ENCODE results near the gene CFP. TPM values are rescaled to one million over a fixed set of nuclear protein-coding genes. Genes with fewer than 3 reads are reported as not detected.

CFP gene
- total RNA-seq, 1 donor from 2014 or later = 1.1 TPM

DNA sequence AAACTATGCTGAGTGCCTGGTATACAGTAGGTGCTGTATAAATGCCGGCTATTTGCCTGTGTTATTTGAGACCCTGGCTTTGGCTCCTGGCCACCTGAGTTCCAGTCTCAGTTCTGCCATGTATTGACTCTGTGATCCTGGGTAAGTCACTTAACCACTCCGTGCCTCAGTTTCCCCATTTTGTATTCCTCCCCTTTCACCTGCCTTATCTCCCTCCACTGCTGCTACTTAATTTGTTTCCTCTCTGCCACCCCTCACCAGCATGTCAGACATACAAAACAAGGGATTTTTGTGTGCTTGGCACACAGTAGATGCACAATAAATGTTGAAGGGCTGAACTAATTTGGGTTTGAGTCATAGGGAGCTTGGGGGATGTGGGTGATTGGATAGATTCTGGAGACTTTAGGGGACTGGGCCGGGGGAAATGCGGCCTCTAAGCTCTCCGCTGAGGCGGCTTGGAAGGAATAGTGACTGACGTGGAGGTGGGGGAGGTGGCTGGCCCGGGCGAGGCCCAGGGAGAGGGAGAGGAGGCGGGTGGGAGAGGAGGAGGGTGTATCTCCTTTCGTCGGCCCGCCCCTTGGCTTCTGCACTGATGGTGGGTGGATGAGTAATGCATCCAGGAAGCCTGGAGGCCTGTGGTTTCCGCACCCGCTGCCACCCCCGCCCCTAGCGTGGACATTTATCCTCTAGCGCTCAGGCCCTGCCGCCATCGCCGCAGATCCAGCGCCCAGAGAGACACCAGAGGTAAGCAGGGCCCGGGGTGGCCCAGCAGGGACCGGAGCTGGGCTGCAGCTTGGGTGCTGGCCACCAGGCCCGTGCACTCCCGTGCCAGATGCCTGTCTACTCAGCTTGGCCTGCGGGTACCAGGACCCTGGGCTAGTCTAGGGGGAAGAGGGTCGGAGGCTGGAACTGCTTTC, 47.7 kb downstream of the CFP start, which contains the start of gene TIMP1:
Gene TIMP1, plus strand, starts transcription at position 706 of the 917 bp plus-strand sequence. CDS start 980 bp downstream, outside the sequence.
- peak; percentile 96 for FAIRE-seq
- peak; percentile 88 for DNase-seq (ENCODE audit: low read depth)
- H3K9me3 Mint-ChIP-seq (ENCODE audit: unreplicated experiment) = no peaks in the 10 kb centered on the region

GRCh38 chrX:47579537-47579936, 50.2 kb downstream of the CFP start:
- FAIRE-seq (peak; percentile 91), DNase-seq (ENCODE audit: low read depth) (peak; percentile 66)
- Histone ChIP-seq H4K20me1 (ENCODE audit: insufficient read depth, low read length) (peaks cover 15% of the 10 kb centered on the region), H3K4me3 (ENCODE audit: insufficient read depth, low read depth, low read length) (no peak overlapping the region), H3K9me3 (ENCODE audit: insufficient read depth, low read depth, low read length) (no peaks in the 10 kb centered on the region), H3K79me2 (ENCODE audit: insufficient read depth, low read length) (peaks cover 24% of the 10 kb centered on the region), H3K27ac (ENCODE audit: low read depth, low read length) (peak overlapping the region; percentile 25), H3K4me1 (ENCODE audit: insufficient read depth, low read length) (peaks cover 26% of the 10 kb centered on the region), H3K27me3 (ENCODE audit: insufficient read depth, low read length) (no peaks in the 10 kb centered on the region), H3K9ac (ENCODE audit: low read length) (peak overlapping the region; percentile 27), H2AFZ (ENCODE audit: low read depth, low read length) (no peak overlapping the region), H3K4me2 (ENCODE audit: low read length) (peak overlapping the region; percentile 65), H3K36me3 (ENCODE audit: insufficient read depth, low read length) (no peaks in the 10 kb centered on the region)
- TF ChIP-seq EZH2 (IDR thresholded peaks at IDR 0.05; ENCODE audit: insufficient read depth, low read length) = no peak
- TF ChIP-seq, protein P1, sequence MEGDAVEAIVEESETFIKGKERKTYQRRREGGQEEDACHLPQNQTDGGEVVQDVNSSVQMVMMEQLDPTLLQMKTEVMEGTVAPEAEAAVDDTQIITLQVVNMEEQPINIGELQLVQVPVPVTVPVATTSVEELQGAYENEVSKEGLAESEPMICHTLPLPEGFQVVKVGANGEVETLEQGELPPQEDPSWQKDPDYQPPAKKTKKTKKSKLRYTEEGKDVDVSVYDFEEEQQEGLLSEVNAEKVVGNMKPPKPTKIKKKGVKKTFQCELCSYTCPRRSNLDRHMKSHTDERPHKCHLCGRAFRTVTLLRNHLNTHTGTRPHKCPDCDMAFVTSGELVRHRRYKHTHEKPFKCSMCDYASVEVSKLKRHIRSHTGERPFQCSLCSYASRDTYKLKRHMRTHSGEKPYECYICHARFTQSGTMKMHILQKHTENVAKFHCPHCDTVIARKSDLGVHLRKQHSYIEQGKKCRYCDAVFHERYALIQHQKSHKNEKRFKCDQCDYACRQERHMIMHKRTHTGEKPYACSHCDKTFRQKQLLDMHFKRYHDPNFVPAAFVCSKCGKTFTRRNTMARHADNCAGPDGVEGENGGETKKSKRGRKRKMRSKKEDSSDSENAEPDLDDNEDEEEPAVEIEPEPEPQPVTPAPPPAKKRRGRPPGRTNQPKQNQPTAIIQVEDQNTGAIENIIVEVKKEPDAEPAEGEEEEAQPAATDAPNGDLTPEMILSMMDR (IDR thresholded peaks at IDR 0.05; ENCODE audit: insufficient read depth, low read depth, low read length) = no peak
- no peak overlapping the region for H3K4me3 Mint-ChIP-seq (ENCODE audit: unreplicated experiment)
- no peaks in the 10 kb centered on the region for H3K9me3 Mint-ChIP-seq (ENCODE audit: unreplicated experiment)
- H3K27me3 Mint-ChIP-seq (ENCODE audit: low read depth, unreplicated experiment) = no peaks in the 10 kb centered on the region
- no peak overlapping the region for H3K27ac Mint-ChIP-seq (ENCODE audit: unreplicated experiment)
- H3K4me1 Mint-ChIP-seq (ENCODE audit: low read depth, unreplicated experiment) = peaks cover 24% of the 10 kb centered on the region
- no peaks in the 10 kb centered on the region for H3K36me3 Mint-ChIP-seq (ENCODE audit: low read depth, unreplicated experiment)

More for the DNA sequence above, 47.7 kb downstream of the CFP start, which contains the start of gene TIMP1:
- H3K36me3 ChIP-seq (ENCODE audit: insufficient read depth, low read length) = no peaks in the 10 kb centered on the region
- TF ChIP-seq EZH2 (IDR thresholded peaks at IDR 0.05; ENCODE audit: insufficient read depth, low read length) = no peak
- TF ChIP-seq, protein P1 (IDR thresholded peaks at IDR 0.05; ENCODE audit: insufficient read depth, low read depth, low read length) = no peak
- H3K9ac ChIP-seq (ENCODE audit: low read length) = peak within 1 kb of the TSS; percentile 92
- H3K36me3 Mint-ChIP-seq (ENCODE audit: low read depth, unreplicated experiment) = no peaks in the 10 kb centered on the region
- peak within 1 kb of the TSS; percentile 76 for H3K27ac ChIP-seq (ENCODE audit: low read depth, low read length)
- peak within 1 kb of the TSS; percentile 82 for H3K4me3 ChIP-seq (ENCODE audit: insufficient read depth, low read depth, low read length)
- H3K27ac Mint-ChIP-seq (ENCODE audit: unreplicated experiment) = peak within 1 kb of the TSS; percentile 85
- H3K79me2 ChIP-seq (ENCODE audit: insufficient read depth, low read length) = peaks cover 29% of the 10 kb centered on the region
- H3K27me3 ChIP-seq (ENCODE audit: insufficient read depth, low read length) = no peaks in the 10 kb centered on the region
- peaks cover 37% of the 10 kb centered on the region for H4K20me1 ChIP-seq (ENCODE audit: insufficient read depth, low read length)
- H3K27me3 Mint-ChIP-seq (ENCODE audit: low read depth, unreplicated experiment) = no peaks in the 10 kb centered on the region
- peak within 1 kb of the TSS; percentile 93 for H3K4me2 ChIP-seq (ENCODE audit: low read length)
- H3K9me3 ChIP-seq (ENCODE audit: insufficient read depth, low read depth, low read length) = no peaks in the 10 kb centered on the region
- peaks cover 34% of the 10 kb centered on the region for H3K4me1 ChIP-seq (ENCODE audit: insufficient read depth, low read length)
- H3K4me3 Mint-ChIP-seq (ENCODE audit: unreplicated experiment) = peak within 1 kb of the TSS; percentile 73
- peaks cover 26% of the 10 kb centered on the region for H3K4me1 Mint-ChIP-seq (ENCODE audit: low read depth, unreplicated experiment)
- H2AFZ ChIP-seq (ENCODE audit: low read depth, low read length) = no peak within 1 kb of the TSS
